ENCODE results near the gene DNM2. TPM values are rescaled to one million over a fixed set of nuclear protein-coding genes. Genes with fewer than 3 reads are reported as not detected.
A peak's percentile ranks its signal among the peaks of the same experiment; 100 is the strongest.
"Not testable (repeated sequence)": the region's sequence is repeated elsewhere in the genome, so short reads cannot be mapped to it uniquely, and the experiment has no call there.

DNM2 gene
- total and polyA plus RNA-seq, 8 donors, result 77.8 to 541 (median 277) TPM

DNA sequence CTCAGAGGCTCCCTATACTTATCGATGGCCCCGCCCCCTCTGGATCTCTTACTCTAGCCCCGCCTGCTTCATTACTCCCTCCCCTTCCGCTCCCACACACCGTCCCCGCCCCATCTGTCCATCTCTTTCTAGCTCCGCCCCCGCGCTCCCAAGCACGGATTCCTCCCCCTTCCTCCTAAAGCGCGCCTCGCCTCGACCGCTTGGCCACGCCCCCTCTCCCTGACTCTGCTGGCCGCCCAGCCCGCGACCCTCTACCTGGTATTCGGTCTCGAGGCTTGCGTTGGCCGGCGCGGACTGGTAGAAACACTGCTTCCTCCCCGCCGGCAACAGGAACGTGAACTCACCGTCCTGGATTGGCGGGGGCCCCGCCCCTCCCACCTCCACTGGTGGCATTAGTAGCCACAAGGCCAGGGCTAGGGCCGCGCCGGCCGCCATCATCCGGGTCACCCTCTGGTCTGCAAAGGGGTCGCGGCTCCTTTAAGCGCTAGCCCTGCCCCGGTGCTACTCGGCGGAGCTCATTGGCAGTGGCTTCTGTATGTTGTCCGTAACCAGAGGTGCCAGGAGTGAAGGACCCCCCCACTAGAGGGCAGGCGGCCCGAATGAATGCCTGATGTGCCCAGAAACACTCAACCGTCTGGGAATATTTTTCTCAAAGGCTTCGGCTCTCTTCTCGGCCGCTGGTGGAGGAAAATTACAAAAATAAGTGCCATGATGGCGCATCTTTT is 118.0 kb downstream of the DNM2 start, which contains the start of gene TMED1:
TMED1 (minus strand) TSS at position 459 of the 725 bp plus-strand sequence; CDS start at position 438, 21 bp downstream.
- 0 to 1% (median 1%) methylated on average over 42 to 50 of the region's 50 CpGs for WGBS, 5 donors
- intact Hi-C loops (cut with DNase I; ENCODE audit: low total_unique reads), result no loop called here
- Histone ChIP-seq H3K9me3 (peaks cover 0 to 5% (median 0%) of the 10 kb centered on the region in 4 donors), H3K36me3 (peaks cover 20 to 33% (median 33%) of the 10 kb centered on the region in 4 donors), H3K4me3 (peak within 1 kb of the TSS; percentile 62 to 71 (median 66)), H3K27me3 (no peaks in the 10 kb centered on the region), H3K4me1 (peaks cover 5 to 19% (median 18%) of the 10 kb centered on the region in 4 donors), H3K27ac (peak within 1 kb of the TSS; percentile 97 to 99 (median 99))
- DNase-seq, result peak; percentile 94 to 100
- TF ChIP-seq POLR2A (IDR thresholded peaks at IDR 0.05) (no peak), EP300 (IDR thresholded peaks at IDR 0.05) (no peak), POLR2AphosphoS5 (IDR thresholded peaks at IDR 0.05) (peak; percentile 11 to 79 (median 51))
- TF ChIP-seq, protein P1, sequence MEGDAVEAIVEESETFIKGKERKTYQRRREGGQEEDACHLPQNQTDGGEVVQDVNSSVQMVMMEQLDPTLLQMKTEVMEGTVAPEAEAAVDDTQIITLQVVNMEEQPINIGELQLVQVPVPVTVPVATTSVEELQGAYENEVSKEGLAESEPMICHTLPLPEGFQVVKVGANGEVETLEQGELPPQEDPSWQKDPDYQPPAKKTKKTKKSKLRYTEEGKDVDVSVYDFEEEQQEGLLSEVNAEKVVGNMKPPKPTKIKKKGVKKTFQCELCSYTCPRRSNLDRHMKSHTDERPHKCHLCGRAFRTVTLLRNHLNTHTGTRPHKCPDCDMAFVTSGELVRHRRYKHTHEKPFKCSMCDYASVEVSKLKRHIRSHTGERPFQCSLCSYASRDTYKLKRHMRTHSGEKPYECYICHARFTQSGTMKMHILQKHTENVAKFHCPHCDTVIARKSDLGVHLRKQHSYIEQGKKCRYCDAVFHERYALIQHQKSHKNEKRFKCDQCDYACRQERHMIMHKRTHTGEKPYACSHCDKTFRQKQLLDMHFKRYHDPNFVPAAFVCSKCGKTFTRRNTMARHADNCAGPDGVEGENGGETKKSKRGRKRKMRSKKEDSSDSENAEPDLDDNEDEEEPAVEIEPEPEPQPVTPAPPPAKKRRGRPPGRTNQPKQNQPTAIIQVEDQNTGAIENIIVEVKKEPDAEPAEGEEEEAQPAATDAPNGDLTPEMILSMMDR (IDR thresholded peaks at IDR 0.05), result peak in 6 of 7 experiments; percentile 11 to 67 (median 27)

DNA sequence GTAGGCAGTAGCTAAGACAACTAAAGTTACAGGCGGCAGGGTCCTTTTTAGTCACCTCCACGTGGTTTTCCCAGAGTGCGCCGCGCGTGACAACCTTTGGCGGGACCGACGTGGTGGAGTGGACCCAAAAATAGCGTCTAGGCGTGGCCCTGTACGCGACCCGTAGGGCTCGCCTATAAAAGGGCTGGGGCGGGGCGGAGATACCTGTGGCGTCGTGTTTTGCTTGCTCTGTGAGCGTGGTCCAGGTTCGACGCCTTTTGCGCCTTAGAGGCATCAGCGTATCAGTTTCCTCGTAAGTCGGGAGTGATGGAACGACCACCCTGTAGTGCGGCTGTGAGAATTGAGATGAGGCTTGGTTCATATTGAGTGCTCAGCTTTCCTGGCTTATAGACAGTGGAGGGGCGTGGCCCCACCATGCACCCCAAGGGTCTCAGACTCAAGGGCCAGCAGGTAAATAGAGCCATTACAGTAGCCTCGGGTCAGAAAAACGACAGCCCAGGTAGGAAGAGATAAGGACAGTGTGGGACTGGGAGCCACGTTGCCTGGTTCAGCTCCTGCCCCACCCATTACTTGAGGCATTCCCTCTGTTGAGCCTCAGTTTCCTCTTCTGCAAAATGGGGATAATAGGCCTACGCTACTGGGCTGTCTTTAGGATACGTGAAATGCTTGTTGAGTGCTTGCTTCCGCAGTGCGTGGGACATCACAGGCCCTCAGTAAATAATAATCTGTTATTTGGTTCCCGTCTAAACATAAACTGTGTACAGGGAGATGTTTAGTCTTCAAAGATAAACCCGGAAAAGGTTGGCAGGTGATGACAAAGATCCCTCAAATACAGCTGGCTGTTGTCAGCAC is 118.8 kb downstream of the DNM2 start:
- H3K4me3 ChIP-seq, result peak overlapping the region; percentile 62 to 71 (median 66)
- DNase-seq, result peak; percentile 82 to 95
- intact Hi-C loops (cut with DNase I; ENCODE audit: low total_unique reads), result no loop called here
- peaks cover 5 to 19% (median 18%) of the 10 kb centered on the region in 4 donors for H3K4me1 ChIP-seq
- peaks cover 0 to 5% (median 0%) of the 10 kb centered on the region in 4 donors for H3K9me3 ChIP-seq
- H3K36me3 ChIP-seq, result peaks cover 16 to 25% (median 25%) of the 10 kb centered on the region in 4 donors
- peak overlapping the region; percentile 97 to 99 (median 99) for H3K27ac ChIP-seq
- no peak for TF ChIP-seq EP300 (IDR thresholded peaks at IDR 0.05)
- TF ChIP-seq POLR2AphosphoS5 (IDR thresholded peaks at IDR 0.05), result peak in 2 of 3 donors; percentile 24 to 67
- 29 to 39% (median 33%) methylated on average over 38 of the region's 38 CpGs for WGBS, 5 donors
- H3K27me3 ChIP-seq, result no peaks in the 10 kb centered on the region

DNA sequence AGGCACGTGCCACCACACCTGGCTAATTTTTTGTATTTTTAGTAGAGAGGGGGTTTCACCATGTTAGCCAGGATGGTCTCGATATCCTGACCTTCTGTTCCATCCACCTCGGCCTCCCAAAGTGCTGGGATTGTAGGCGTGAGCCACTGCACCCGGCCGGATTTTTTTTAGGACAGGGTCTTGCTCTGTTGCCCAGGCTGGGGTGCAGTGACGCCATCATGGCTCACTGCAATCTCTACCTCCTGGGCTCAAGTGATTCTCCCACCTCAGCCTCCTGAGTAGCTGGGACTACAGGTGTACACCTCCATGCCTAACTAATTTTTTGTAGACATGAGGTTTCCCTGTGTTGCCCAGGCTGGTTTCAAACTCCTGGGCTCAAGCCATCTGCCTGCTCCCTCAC is 119.8 kb downstream of the DNM2 start:
- H3K27me3 ChIP-seq; intact Hi-C loops (cut with DNase I; ENCODE audit: low total_unique reads); DNase-seq; H3K4me3 ChIP-seq; H3K27ac ChIP-seq; H3K9me3 ChIP-seq: not testable (repeated sequence)
- WGBS, 5 donors, result 93 to 99% (median 97%) methylated on average over 7 of the region's 7 CpGs
- H3K4me1 ChIP-seq, result peaks cover 5 to 19% (median 18%) of the 10 kb centered on the region in 4 donors
- peaks cover 8 to 16% (median 15%) of the 10 kb centered on the region in 4 donors for H3K36me3 ChIP-seq

DNA sequence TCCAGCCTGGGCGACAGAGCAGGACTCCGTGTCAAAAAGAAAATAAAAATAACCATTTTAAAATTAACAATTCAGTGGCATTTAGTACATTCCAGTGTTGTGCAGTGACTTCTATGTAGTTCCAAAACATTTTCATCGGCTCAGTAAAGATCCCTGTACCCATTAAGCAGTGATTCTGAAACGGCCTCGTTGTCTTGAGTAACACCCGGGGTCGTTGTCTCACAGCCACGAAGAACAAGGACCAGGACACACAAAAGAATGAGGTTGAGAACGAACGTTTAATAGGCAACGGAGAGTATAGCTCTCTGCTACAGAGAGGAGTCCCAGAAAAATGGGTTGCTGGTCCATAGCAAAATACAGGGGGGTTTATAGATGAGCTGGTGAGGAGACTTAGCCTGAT is 120.5 kb downstream of the DNM2 start:
- DNase-seq, result no peak
- Histone ChIP-seq H3K4me1 (peaks cover 5 to 19% (median 18%) of the 10 kb centered on the region in 4 donors), H3K27ac (no peak overlapping the region), H3K27me3 (no peaks in the 10 kb centered on the region), H3K4me3 (no peak overlapping the region), H3K36me3 (peaks cover under 1 to 9% (median 8%) of the 10 kb centered on the region in 4 donors), H3K9me3 (peaks cover 0 to 5% (median 0%) of the 10 kb centered on the region in 4 donors)
- 83 to 91% (median 90%) methylated on average over 11 of the region's 11 CpGs for WGBS, 5 donors
- TF ChIP-seq EP300 (IDR thresholded peaks at IDR 0.05) (no peak), POLR2AphosphoS5 (IDR thresholded peaks at IDR 0.05) (no peak), POLR2A (IDR thresholded peaks at IDR 0.05) (no peak)
- TF ChIP-seq, protein P1 (IDR thresholded peaks at IDR 0.05), result no peak
- intact Hi-C loops (cut with DNase I; ENCODE audit: low total_unique reads), result no loop called here
